Esophagus (tissue), 2 donors: ENCODE results near the gene GABBR2. TPM values are rescaled to one million over a fixed set of nuclear protein-coding genes. Genes with fewer than 3 reads are reported as not detected.
"Not testable (repeated sequence)": the region's sequence is repeated elsewhere in the genome, so short reads cannot be mapped to it uniquely, and the experiment has no call there.

Experiments
- H3K27ac ChIP-seq, 2 donors: one replicate each; pipeline ENCODE4 v1.5.1; 2013; ENCODE audit warnings: low read depth in 2 of 2, mild to moderate bottlenecking in 2 of 2, inconsistent platforms in 1 of 2, low read length in 1 of 2, moderate library complexity in 1 of 2
- H3K27me3 ChIP-seq, 2 donors: one replicate each; pipeline ENCODE4 v1.6.1; 2013; ENCODE audit warnings: low read length in 2 of 2, control low read depth in 1 of 2, mild to moderate bottlenecking in 1 of 2; ENCODE audit not compliant: insufficient read depth in 2 of 2, control insufficient read depth in 1 of 2
- H3K36me3 ChIP-seq, 2 donors: one replicate each; pipeline ENCODE4 v1.6.1; 2013; ENCODE audit warnings: low read length in 1 of 2; ENCODE audit not compliant: control insufficient read depth in 2 of 2, insufficient read depth in 2 of 2
- H3K4me1 ChIP-seq, 2 donors: one replicate each; pipeline ENCODE4 v1.6.1; 2013; ENCODE audit warnings: low read length in 1 of 2; ENCODE audit not compliant: control insufficient read depth in 2 of 2, insufficient read depth in 2 of 2
- H3K4me3 ChIP-seq, 2 donors: one replicate each; pipeline ENCODE4 v1.5.1; 2013; ENCODE audit warnings: low read length in 2 of 2, mild to moderate bottlenecking in 2 of 2, low read depth in 1 of 2, moderate library complexity in 1 of 2
- H3K9me3 ChIP-seq, 2 donors: one replicate each; pipeline ENCODE4 v1.6.1; 2013; ENCODE audit warnings: mild to moderate bottlenecking in 2 of 2, low read depth in 1 of 2, low read length in 1 of 2, moderate library complexity in 1 of 2; ENCODE audit not compliant: control insufficient read depth in 2 of 2, insufficient read depth in 1 of 2
- WGBS, 2 donors: extraction: QIAGEN DNeasy Blood & Tissue Kit; methylation state at CpG; one replicate each; pipeline ENCODE4 v1.1.7; 2013; 5-methylcytosine and 5-hydroxymethylcytosine counted together
- polyA plus RNA-seq, 2 donors: library from polyadenylated mRNA; stranded (reverse); fragments of 200-250 nt; gene quantifications; one replicate each; pipeline ENCODE4 v1.2.3, GENCODE V29; 2013
- donor health status: healthy with polysubstance abuse.
- donor health status: Bipolar disorder and iron deficiency.

The GABBR2 gene
- polyA plus RNA-seq, 2 donors = under 0.01 TPM; not detected in 1

GRCh38 chr9:98691890-98692289 is 16.8 kb downstream of the GABBR2 start:
- Histone ChIP-seq H3K27me3 (no peaks in the 10 kb centered on the region), H3K4me1 (no peaks in the 10 kb centered on the region), H3K4me3 (no peak overlapping the region), H3K9me3 (no peaks in the 10 kb centered on the region), H3K27ac (no peak overlapping the region), H3K36me3 (no peaks in the 10 kb centered on the region)
- WGBS, 2 donors = 91 to 93% methylated on average over 3 of the region's 3 CpGs

- 67 to 92% methylated on average over 1 of the region's 1 CpG for WGBS, 2 donors
- H3K36me3 ChIP-seq = no peaks in the 10 kb centered on the region
- no peaks in the 10 kb centered on the region for H3K9me3 ChIP-seq
- H3K4me3 ChIP-seq = no peak overlapping the region
- H3K4me1 ChIP-seq = no peaks in the 10 kb centered on the region
- no peak overlapping the region for H3K27ac ChIP-seq
- H3K27me3 ChIP-seq = no peaks in the 10 kb centered on the region
These were observed 18.0 kb downstream of the GABBR2 start for GRCh38 chr9:98690686-98691085.

GRCh38 chr9:98688710-98689495 is 19.8 kb downstream of the GABBR2 start:
- WGBS, 2 donors = 75 to 79% methylated on average over 7 of the region's 7 CpGs

GRCh38 chr9:98687911-98688310 is 20.8 kb downstream of the GABBR2 start:
- Histone ChIP-seq H3K4me1 (no peaks in the 10 kb centered on the region), H3K9me3 (no peaks in the 10 kb centered on the region), H3K4me3 (no peak overlapping the region), H3K27me3 (no peaks in the 10 kb centered on the region), H3K27ac (no peak overlapping the region), H3K36me3 (no peaks in the 10 kb centered on the region)
- WGBS, 2 donors = 92 to 97% methylated on average over 1 of the region's 1 CpG

More at GRCh38 chr9:98688710-98689495, 19.8 kb downstream of the GABBR2 start:
- Histone ChIP-seq H3K27me3 (no peaks in the 10 kb centered on the region), H3K36me3 (no peaks in the 10 kb centered on the region), H3K27ac (no peak overlapping the region), H3K4me3 (no peak overlapping the region), H3K4me1 (no peaks in the 10 kb centered on the region), H3K9me3 (no peaks in the 10 kb centered on the region)

- no peak overlapping the region for H3K4me3 ChIP-seq
- H3K36me3 ChIP-seq = no peaks in the 10 kb centered on the region
- 51 to 62% methylated on average over 7 of the region's 7 CpGs for WGBS, 2 donors
- H3K9me3 ChIP-seq = no peaks in the 10 kb centered on the region
- H3K27ac ChIP-seq = no peak overlapping the region
- H3K4me1 ChIP-seq = no peaks in the 10 kb centered on the region
- no peaks in the 10 kb centered on the region for H3K27me3 ChIP-seq
These were observed 21.5 kb downstream of the GABBR2 start for GRCh38 chr9:98686961-98687855.

- not testable (repeated sequence) for H3K36me3 ChIP-seq, H3K27ac ChIP-seq, H3K27me3 ChIP-seq, H3K9me3 ChIP-seq, H3K4me3 ChIP-seq, H3K4me1 ChIP-seq
- WGBS, 2 donors = 75 to 77% methylated on average over 2 of the region's 2 CpGs
These were observed 23.9 kb downstream of the GABBR2 start for GRCh38 chr9:98684816-98685215.

- no peak overlapping the region for H3K27ac ChIP-seq
- no peaks in the 10 kb centered on the region for H3K36me3 ChIP-seq
- H3K4me1 ChIP-seq = no peaks in the 10 kb centered on the region
- no peak overlapping the region for H3K4me3 ChIP-seq
- WGBS, 2 donors = 18 to 19% methylated on average over 9 of the region's 9 CpGs
- H3K9me3 ChIP-seq = peaks cover 0 to 3% of the 10 kb centered on the region in 2 donors
- no peaks in the 10 kb centered on the region for H3K27me3 ChIP-seq
These were observed 30.4 kb downstream of the GABBR2 start for GRCh38 chr9:98678244-98678842.

- H3K4me3 ChIP-seq = no peak overlapping the region
- H3K36me3 ChIP-seq = no peaks in the 10 kb centered on the region
- WGBS, 2 donors = 55 to 57% methylated on average over 5 of the region's 5 CpGs
- H3K9me3 ChIP-seq = peaks cover 0 to 3% of the 10 kb centered on the region in 2 donors
- no peaks in the 10 kb centered on the region for H3K4me1 ChIP-seq
- H3K27ac ChIP-seq = no peak overlapping the region
- H3K27me3 ChIP-seq = no peaks in the 10 kb centered on the region
These were observed 35.1 kb downstream of the GABBR2 start for GRCh38 chr9:98673681-98674080.

GRCh38 chr9:98667005-98667640 is 41.6 kb downstream of the GABBR2 start:
- Histone ChIP-seq H3K36me3 (no peaks in the 10 kb centered on the region), H3K27me3 (no peaks in the 10 kb centered on the region), H3K4me3 (no peak overlapping the region), H3K9me3 (no peaks in the 10 kb centered on the region), H3K27ac (no peak overlapping the region), H3K4me1 (no peaks in the 10 kb centered on the region)
- WGBS, 2 donors = 64 to 65% methylated on average over 4 of the region's 4 CpGs
